Adipocyte (in vitro differentiated cells): Measurements from ENCODE around the gene AZI2.
A peak's percentile ranks its signal among the peaks of the same experiment; 100 is the strongest.

Source experiments
- DNase-seq: peaks from one replicate; pipeline ENCODE4 v3.0.0-alpha.2; 2015; ENCODE audit warnings: low read depth
- H3K27me3 ChIP-seq: replicated peaks from 2 replicates; pipeline ENCODE4 v1.7.0; 2013; ENCODE audit warnings: mild to moderate bottlenecking, low read length, moderate library complexity; ENCODE audit not compliant: control insufficient read depth, insufficient read depth
- H3K36me3 ChIP-seq: 2 replicates; pipeline ENCODE4 v1.7.0; 2013; ENCODE audit warnings: low read length, mild to moderate bottlenecking, moderate library complexity; ENCODE audit not compliant: control insufficient read depth, insufficient read depth, severe bottlenecking
- H3K4me1 ChIP-seq: 2 replicates; pipeline ENCODE4 v1.7.0; 2013; ENCODE audit warnings: mild to moderate bottlenecking, low read length, moderate library complexity; ENCODE audit not compliant: control insufficient read depth, insufficient read depth
- H3K4me3 ChIP-seq: 2 replicates; pipeline ENCODE4 v1.7.0; 2013; ENCODE audit warnings: mild to moderate bottlenecking, low read length, moderate library complexity
- H3K9ac ChIP-seq: 2 replicates; pipeline ENCODE4 v1.7.0; 2013; ENCODE audit warnings: mild to moderate bottlenecking, low read length, moderate library complexity
- H3K9me3 ChIP-seq: 2 replicates; pipeline ENCODE4 v1.7.0; 2013; ENCODE audit warnings: mild to moderate bottlenecking, low read length, moderate library complexity; ENCODE audit not compliant: control insufficient read depth

Gene AZI2

DNA sequence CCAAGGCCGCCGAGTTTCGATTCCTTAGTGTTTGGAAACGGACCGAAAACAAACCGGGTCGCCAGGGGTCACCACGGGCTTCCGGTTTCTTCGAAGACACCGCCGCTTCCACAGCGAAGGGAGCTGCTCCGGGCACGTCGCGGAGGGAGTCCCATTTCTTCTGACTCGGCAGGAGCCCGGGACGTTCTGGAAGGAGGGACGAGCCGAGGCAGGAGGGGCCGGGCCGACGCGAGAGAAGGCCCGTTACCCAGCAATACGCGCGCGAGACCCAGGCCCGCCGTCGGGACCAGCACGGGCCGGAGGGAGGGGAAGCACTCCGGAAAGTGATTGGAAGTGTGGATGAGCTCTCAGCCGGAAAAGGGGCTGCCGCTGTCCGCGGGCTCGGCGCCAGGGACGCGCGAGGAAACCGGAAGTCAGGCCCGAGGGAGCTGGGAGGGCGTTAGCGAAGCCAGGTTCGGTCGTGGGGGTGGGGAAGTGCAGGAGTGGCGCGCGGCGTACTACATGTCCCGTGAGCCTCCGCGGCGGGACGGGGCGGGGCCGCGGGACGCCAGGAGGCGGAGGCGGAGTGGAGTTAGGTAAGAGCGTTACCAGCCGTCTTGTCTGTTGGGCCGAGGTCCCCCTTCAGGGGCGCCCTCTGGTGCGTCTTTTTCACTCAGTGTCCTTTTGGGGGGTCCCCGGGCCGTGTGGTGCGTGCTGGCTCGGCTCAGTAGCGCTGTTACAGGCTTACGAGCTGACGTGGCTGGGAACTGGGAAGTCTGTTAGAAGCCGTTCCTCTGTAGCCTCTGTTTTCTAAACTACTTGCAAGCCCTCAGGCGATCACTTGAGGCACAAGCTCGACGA is at the start of gene AZI2, which contains the start of gene ZCWPW2:
TSS of gene AZI2 (minus strand) at position 196 of the 840 bp plus-strand sequence. CDS start 8,207 bp downstream, outside the sequence.
TSS of gene ZCWPW2 (plus strand) at position 93 of the 840 bp plus-strand sequence. CDS start 64,348 bp downstream, outside the sequence.
- peak; percentile 99 for DNase-seq
- no peaks in the 10 kb centered on the region for H3K9me3 ChIP-seq
- H3K4me1 ChIP-seq: peaks cover 44% of the 10 kb centered on the region
- peak within 1 kb of the TSS; percentile 93 for H3K4me3 ChIP-seq
- H3K27me3 ChIP-seq: no peaks in the 10 kb centered on the region
- peak within 1 kb of the TSS; percentile 98 for H3K9ac ChIP-seq
- no peaks in the 10 kb centered on the region for H3K36me3 ChIP-seq

DNA sequence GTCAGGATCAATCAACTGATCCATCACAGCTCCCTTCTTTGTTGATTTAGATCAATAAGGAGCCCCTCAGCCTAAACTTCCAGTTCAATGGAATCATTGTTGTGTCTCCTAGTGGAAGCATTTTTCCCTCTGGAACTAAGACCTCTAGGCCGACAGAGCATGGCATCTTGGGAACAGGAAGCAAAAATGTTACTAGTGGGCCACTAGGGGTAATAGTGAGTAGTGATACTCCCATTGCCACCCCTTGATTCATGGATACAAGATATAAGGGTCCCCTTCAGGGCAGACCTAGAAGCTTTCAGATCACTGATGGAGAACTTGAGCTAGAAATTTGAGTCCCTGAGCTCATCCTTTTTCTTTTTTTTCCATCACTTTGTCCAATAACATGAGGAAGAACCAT is 40.4 kb upstream of the AZI2 start:
- Histone ChIP-seq H3K27me3 (no peaks in the 10 kb centered on the region), H3K36me3 (no peaks in the 10 kb centered on the region), H3K4me3 (no peak overlapping the region), H3K9me3 (peaks cover 10% of the 10 kb centered on the region), H3K4me1 (no peaks in the 10 kb centered on the region), H3K9ac (no peak overlapping the region)
- DNase-seq: no peak

- no peak for DNase-seq
- H3K9ac ChIP-seq: no peak overlapping the region
- H3K27me3 ChIP-seq: no peaks in the 10 kb centered on the region
- no peaks in the 10 kb centered on the region for H3K36me3 ChIP-seq
- H3K4me1 ChIP-seq: no peaks in the 10 kb centered on the region
- H3K9me3 ChIP-seq: no peaks in the 10 kb centered on the region
- H3K4me3 ChIP-seq: no peak overlapping the region
These were observed 37.4 kb upstream of the AZI2 start for GRCh38 chr3:28386049-28386448.

- Histone ChIP-seq H3K4me1 (peaks cover 11% of the 10 kb centered on the region), H3K4me3 (peak overlapping the region; percentile 74), H3K36me3 (no peaks in the 10 kb centered on the region), H3K27me3 (no peaks in the 10 kb centered on the region), H3K9ac (peak overlapping the region; percentile 54), H3K9me3 (no peaks in the 10 kb centered on the region)
- DNase-seq: peak; percentile 82
These were observed 27.8 kb upstream of the AZI2 start for GRCh38 chr3:28376424-28376823.

DNA sequence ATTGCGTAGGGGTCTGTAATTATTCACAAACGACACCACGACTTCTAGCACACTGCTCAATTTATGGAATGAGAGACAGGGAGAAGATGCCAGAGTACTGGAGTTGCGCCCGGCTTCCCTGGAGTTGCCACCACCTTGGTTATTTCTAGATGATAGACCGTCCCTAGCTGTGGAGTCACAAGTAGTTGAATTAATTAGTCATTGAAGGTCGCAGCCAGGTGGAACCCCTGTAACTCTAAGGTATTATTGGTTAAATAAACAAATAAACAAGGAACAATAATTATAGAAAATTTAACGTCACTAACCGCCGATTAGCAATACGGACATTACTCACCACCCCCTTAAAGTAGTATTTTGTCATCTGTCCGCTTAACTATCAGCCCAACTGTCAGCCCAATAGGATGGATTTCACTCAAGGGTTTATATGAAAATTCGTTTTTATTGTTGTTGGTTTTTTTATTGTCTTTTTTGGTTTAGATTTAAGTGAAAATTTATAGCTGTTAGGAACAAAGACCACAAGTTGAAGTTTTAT is 911 bp upstream of the AZI2 start:
- Histone ChIP-seq H3K4me1 (peaks cover 39% of the 10 kb centered on the region), H3K9me3 (no peaks in the 10 kb centered on the region)
- no peak for DNase-seq

DNA sequence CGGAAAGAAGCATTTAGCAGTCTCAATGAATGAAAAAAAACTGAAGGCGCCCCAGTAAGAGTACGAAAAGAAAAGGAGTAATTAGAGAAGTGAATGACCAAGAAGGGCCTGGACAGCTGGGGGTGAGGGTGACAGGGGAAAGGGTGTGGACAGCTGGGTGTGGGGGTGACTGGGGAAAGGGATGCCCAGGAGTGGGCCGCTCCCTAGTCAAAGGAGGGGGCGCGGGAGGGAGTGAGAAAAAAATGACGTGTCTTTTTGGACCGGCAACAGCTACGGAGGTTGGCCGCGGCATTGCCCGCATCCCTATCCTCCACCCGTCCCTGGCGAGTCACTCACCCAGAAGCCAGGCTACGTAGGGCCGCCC is 377 bp downstream of the AZI2 start:
- Histone ChIP-seq H3K9ac (peak overlapping the region; percentile 98), H3K9me3 (no peaks in the 10 kb centered on the region), H3K4me3 (peak overlapping the region; percentile 93), H3K4me1 (peaks cover 44% of the 10 kb centered on the region), H3K36me3 (no peaks in the 10 kb centered on the region), H3K27me3 (no peaks in the 10 kb centered on the region)
- DNase-seq: peak; percentile 95

More for the DNA sequence above, 911 bp upstream of the AZI2 start:
- H3K27me3 ChIP-seq: no peaks in the 10 kb centered on the region
- peak overlapping the region; percentile 98 for H3K9ac ChIP-seq
- H3K4me3 ChIP-seq: peak overlapping the region; percentile 93
- H3K36me3 ChIP-seq: no peaks in the 10 kb centered on the region

GRCh38 chr3:28347374-28348264 is 1.0 kb downstream of the AZI2 start:
- H3K9ac ChIP-seq: peak overlapping the region; percentile 98
- H3K36me3 ChIP-seq: no peaks in the 10 kb centered on the region
- DNase-seq: peak; percentile 94
- peak overlapping the region; percentile 93 for H3K4me3 ChIP-seq
- no peaks in the 10 kb centered on the region for H3K27me3 ChIP-seq
- H3K9me3 ChIP-seq: no peaks in the 10 kb centered on the region
- H3K4me1 ChIP-seq: peaks cover 47% of the 10 kb centered on the region

DNA sequence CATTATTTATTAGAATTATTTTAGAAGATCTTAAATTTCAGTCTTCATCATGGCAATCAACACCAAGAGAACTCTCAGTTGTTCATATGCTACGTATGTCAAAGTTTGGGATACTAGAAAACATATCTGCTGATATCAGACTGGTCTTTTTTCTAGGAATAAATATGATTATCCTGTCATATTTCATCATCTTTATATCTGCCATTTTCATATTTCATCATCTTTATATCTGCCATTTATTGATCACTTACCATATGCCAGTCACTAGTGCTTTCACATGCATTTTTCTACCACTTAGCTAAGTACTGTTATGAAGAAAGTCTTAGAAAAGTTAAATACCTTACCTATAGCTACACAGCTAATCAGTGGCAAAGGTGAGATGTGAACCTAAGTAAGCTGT is 2.9 kb downstream of the AZI2 start:
- no peaks in the 10 kb centered on the region for H3K27me3 ChIP-seq
- H3K9me3 ChIP-seq: no peaks in the 10 kb centered on the region
- H3K9ac ChIP-seq: no peak overlapping the region
- no peak for DNase-seq
- no peaks in the 10 kb centered on the region for H3K36me3 ChIP-seq
- peaks cover 64% of the 10 kb centered on the region for H3K4me1 ChIP-seq
- H3K4me3 ChIP-seq: peak overlapping the region; percentile 93

DNA sequence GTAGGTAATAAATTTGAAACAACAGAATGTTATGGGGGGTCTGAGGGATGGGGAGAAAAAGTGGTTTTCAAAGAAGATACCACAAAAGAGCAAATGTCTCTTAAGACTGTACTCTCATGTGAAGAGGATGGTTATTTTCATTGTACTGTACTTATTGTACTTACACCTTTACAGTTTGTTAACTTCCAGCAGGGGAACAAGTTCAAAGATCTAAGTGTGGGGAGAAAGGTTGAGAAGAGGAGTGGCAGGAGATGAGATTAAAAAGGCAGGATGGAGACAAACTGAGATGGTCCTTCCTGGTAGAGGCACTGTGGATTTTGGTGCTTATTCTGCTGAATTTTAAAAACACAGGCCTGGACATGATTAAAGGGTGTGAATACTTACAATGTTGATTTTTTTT is 5.5 kb downstream of the AZI2 start:
- Histone ChIP-seq H3K4me3 (no peak overlapping the region), H3K4me1 (peaks cover 55% of the 10 kb centered on the region), H3K27me3 (no peaks in the 10 kb centered on the region), H3K36me3 (peaks cover 22% of the 10 kb centered on the region), H3K9ac (no peak overlapping the region), H3K9me3 (no peaks in the 10 kb centered on the region)
- DNase-seq: no peak

- Histone ChIP-seq H3K9ac (no peak overlapping the region), H3K4me3 (no peak overlapping the region), H3K9me3 (no peaks in the 10 kb centered on the region), H3K4me1 (peaks cover 15% of the 10 kb centered on the region), H3K27me3 (no peaks in the 10 kb centered on the region), H3K36me3 (peaks cover 74% of the 10 kb centered on the region)
- DNase-seq: no peak
These were observed 11.4 kb downstream of the AZI2 start for GRCh38 chr3:28337230-28337629.

DNA sequence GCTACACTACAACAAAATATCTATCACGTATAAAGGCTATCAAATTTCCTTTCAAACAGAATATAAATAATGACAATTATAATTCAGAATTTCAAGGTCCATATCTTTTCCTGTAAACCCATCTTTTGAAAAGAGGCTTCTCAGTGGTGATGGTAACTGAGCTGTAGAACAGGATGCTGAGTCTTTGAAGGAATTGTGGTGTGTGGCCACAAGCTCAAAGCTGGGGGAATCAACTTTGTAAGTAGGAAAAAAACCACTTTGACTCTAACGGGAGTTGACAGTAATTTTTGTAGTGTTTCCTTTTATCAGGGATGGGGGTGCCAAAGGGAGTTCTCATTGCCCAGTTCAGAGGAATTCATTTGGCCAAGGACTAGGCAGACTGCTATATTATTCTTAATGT is 13.4 kb downstream of the AZI2 start:
- Histone ChIP-seq H3K9ac (no peak overlapping the region), H3K9me3 (no peaks in the 10 kb centered on the region), H3K4me1 (no peaks in the 10 kb centered on the region), H3K27me3 (no peaks in the 10 kb centered on the region), H3K4me3 (no peak overlapping the region), H3K36me3 (peaks cover 93% of the 10 kb centered on the region)
- DNase-seq: no peak
